WTC11 (cell line): ENCODE results near the gene ERVK3-1. TPM values are rescaled to one million over a fixed set of nuclear protein-coding genes. Genes with fewer than 3 reads are reported as not detected.

ENCODE experiments used
- ATAC-seq: fragments of 200-7000 bp; cut with Tn5 transposase; 2 replicates; pipeline ENCODE4 v1.10.0; 2021; ENCODE audit warnings: mild to moderate bottlenecking, moderate library complexity
- CTCF ChIA-PET: fragments of 300-600 bp; sonication (Branson Sonifier 250); formaldehyde crosslinking; loops from one replicate; lab custom pipeline; 2021; ENCODE audit warnings: antibody characterized with exemption; lab: Charles Lee
- POLR2A ChIA-PET: fragments of 350-600 bp; sonication (Branson Sonifier 250); formaldehyde crosslinking; loops from one replicate; lab custom pipeline; 2021; ENCODE audit warnings: antibody characterized with exemption; lab: Charles Lee
- DNase-seq: peaks from one replicate; pipeline ENCODE4 v3.0.0; 2021; ENCODE audit warnings: low spot score
- H3K27ac Mint-ChIP-seq: 2 replicates; pipeline ENCODE4 v1.8.0; 2021; ENCODE audit warnings: mixed read lengths
- H3K27me3 Mint-ChIP-seq: 2 replicates; pipeline ENCODE4 v1.8.0; 2021; ENCODE audit warnings: low read depth, mild to moderate bottlenecking, moderate library complexity, mixed read lengths
- H3K36me3 Mint-ChIP-seq: 2 replicates; pipeline ENCODE4 v1.8.0; 2021; ENCODE audit warnings: mixed read lengths
- H3K4me1 Mint-ChIP-seq: 2 replicates; pipeline ENCODE4 v1.8.0; 2022; ENCODE audit warnings: mixed read lengths
- H3K4me3 Mint-ChIP-seq: 2 replicates; pipeline ENCODE4 v1.8.0; 2021; ENCODE audit warnings: mild to moderate bottlenecking, moderate library complexity, mixed read lengths
- H3K9me3 Mint-ChIP-seq: 2 replicates; pipeline ENCODE4 v1.8.0; 2021; ENCODE audit warnings: mixed read lengths
- CREB1 ChIP-seq: sonication (generic); formaldehyde crosslinking; IDR thresholded peaks from 2 replicates; pipeline ENCODE4 v1.8.0; 2023; ENCODE audit warnings: mild to moderate bottlenecking, missing genetic modification reagents
- EMX1 ChIP-seq: fragments of 250-450 bp; sonication (Bioruptor Pico); IDR thresholded peaks from 2 replicates; pipeline ENCODE4 v1.8.0; 2021; ENCODE audit warnings: mild to moderate bottlenecking
- ETV6 ChIP-seq: sonication (generic); formaldehyde crosslinking; IDR thresholded peaks from 2 replicates; pipeline ENCODE4 v1.8.1; 2022; ENCODE audit warnings: mild to moderate bottlenecking, missing genetic modification reagents
- GTF2I ChIP-seq: fragments of 250-450 bp; sonication (Bioruptor Pico); conservative IDR thresholded peaks from 2 replicates; pipeline ENCODE4 v1.4.0; 2021; ENCODE audit warnings: mild to moderate bottlenecking
- IRF2 ChIP-seq: sonication (generic); formaldehyde crosslinking; IDR thresholded peaks from 2 replicates; pipeline ENCODE4 v1.8.0; 2022; ENCODE audit warnings: low read depth, missing genetic modification reagents, borderline replicate concordance
- MXD4 ChIP-seq: fragments of 250-450 bp; sonication (Bioruptor Pico); IDR thresholded peaks from 2 replicates; pipeline ENCODE4 v1.8.0; 2021; ENCODE audit warnings: mild to moderate bottlenecking, moderate library complexity, borderline replicate concordance
- OVOL2 ChIP-seq: fragments of 250-450 bp; sonication (Bioruptor Pico); IDR thresholded peaks from 2 replicates; pipeline ENCODE4 v1.9.0; 2021; ENCODE audit warnings: mild to moderate bottlenecking, borderline replicate concordance
- RORB ChIP-seq: fragments of 250-450 bp; sonication (Bioruptor Pico); IDR thresholded peaks from 2 replicates; pipeline ENCODE4 v1.9.0; 2021; ENCODE audit warnings: mild to moderate bottlenecking
- SOX15 ChIP-seq: fragments of 250-450 bp; sonication (Bioruptor Pico); IDR thresholded peaks from 2 replicates; pipeline ENCODE4 v1.9.0; 2021; ENCODE audit warnings: mild to moderate bottlenecking
- ZNF219 ChIP-seq: sonication (generic); formaldehyde crosslinking; IDR thresholded peaks from 2 replicates; pipeline ENCODE4 v1.8.0; 2023; ENCODE audit warnings: missing genetic modification reagents, mild to moderate bottlenecking, borderline replicate concordance
- ZNF416 ChIP-seq: fragments of 250-450 bp; sonication (Bioruptor Pico); IDR thresholded peaks from 2 replicates; pipeline ENCODE4 v1.9.0; 2021; ENCODE audit warnings: mild to moderate bottlenecking, inconsistent platforms
- total RNA-seq: library from RNA; stranded (reverse); gene quantifications from 3 replicates; pipeline ENCODE4 v1.2.3, GENCODE V29; 2021
- TF ChIP-seq, protein P1 (sequence below): sonication (generic); formaldehyde crosslinking; IDR thresholded peaks from 2 replicates; pipeline ENCODE4 v1.8.0; 2022; ENCODE audit warnings: mild to moderate bottlenecking, missing genetic modification reagents
- TF ChIP-seq, protein P2 (sequence below): sonication (generic); formaldehyde crosslinking; IDR thresholded peaks from 2 replicates; pipeline ENCODE4 v1.8.1; 2023; ENCODE audit warnings: mild to moderate bottlenecking, missing genetic modification reagents, moderate library complexity
- TF ChIP-seq, protein P3 (sequence below): fragments of 250-450 bp; sonication (Bioruptor Pico); IDR thresholded peaks from 2 replicates; pipeline ENCODE4 v2.1.2; 2022; ENCODE audit warnings: mild to moderate bottlenecking, moderate library complexity
- TF ChIP-seq, protein P4 (sequence below): sonication (generic); formaldehyde crosslinking; IDR thresholded peaks from 2 replicates; pipeline ENCODE4 v1.8.0; 2023; ENCODE audit warnings: mild to moderate bottlenecking, missing genetic modification reagents
- TF ChIP-seq, protein P5 (sequence below): sonication (generic); formaldehyde crosslinking; IDR thresholded peaks from 2 replicates; pipeline ENCODE4 v1.8.1; 2022; ENCODE audit warnings: low read depth, mild to moderate bottlenecking, moderate library complexity, missing genetic modification reagents, borderline replicate concordance
- TF ChIP-seq, protein P6 (sequence below): sonication (generic); formaldehyde crosslinking; IDR thresholded peaks from 2 replicates; pipeline ENCODE4 v1.8.0; 2022; ENCODE audit warnings: missing genetic modification reagents

The ERVK3-1 gene
- total RNA-seq, 1 experiment from 2014 or later: 26.0 TPM

DNA sequence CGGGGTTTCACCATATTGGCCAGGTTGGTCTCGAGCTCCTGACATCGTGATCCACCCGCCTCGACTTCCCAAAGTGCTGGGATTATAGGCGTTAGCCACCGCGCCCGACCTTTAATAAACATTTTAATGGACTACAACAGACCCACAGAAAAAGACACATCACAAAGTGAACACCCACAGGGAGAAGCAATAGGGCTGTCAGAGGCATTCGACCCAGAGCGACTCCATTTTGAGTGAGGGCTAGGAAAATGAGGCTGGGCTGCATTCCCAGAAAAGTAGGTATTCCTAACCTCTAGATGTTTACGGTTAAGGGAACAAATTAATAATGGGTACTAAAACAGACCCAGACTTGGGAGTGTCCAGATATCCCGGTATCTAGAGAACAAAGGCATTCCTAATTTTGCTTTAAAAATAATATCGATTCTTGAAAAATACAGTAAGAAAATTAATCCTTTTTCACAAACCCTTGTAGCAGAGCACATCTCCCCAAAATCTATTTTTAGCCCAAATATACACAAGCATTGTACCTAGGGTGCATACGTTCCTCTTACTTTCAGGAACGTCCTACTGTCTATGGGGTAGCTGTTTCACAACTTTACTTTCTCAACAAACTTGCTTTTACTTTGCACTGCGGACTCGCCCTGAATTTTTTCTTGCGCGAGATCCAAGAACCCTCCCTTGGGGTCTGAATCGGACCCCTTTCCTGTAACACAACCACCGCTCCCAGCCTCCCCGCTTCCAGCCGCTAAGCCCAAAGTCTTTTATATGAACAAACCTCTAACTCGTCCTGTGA lies 27.2 kb upstream of the ERVK3-1 start:
- DNase-seq (no peak), ATAC-seq (no peak)
- no peaks in the 10 kb centered on the region for H3K27me3 Mint-ChIP-seq
- H3K4me1 Mint-ChIP-seq: peaks cover 22% of the 10 kb centered on the region
- no peak for TF ChIP-seq GTF2I (CRISPR knock-in tag)
- TF ChIP-seq RORB (CRISPR knock-in tag): no peak
- TF ChIP-seq, protein P1, sequence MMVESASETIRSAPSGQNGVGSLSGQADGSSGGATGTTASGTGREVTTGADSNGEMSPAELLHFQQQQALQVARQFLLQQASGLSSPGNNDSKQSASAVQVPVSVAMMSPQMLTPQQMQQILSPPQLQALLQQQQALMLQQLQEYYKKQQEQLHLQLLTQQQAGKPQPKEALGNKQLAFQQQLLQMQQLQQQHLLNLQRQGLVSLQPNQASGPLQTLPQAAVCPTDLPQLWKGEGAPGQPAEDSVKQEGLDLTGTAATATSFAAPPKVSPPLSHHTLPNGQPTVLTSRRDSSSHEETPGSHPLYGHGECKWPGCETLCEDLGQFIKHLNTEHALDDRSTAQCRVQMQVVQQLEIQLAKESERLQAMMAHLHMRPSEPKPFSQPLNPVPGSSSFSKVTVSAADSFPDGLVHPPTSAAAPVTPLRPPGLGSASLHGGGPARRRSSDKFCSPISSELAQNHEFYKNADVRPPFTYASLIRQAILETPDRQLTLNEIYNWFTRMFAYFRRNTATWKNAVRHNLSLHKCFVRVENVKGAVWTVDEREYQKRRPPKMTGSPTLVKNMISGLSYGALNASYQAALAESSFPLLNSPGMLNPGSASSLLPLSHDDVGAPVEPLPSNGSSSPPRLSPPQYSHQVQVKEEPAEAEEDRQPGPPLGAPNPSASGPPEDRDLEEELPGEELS (CRISPR knock-in tag): no peak
- TF ChIP-seq, protein P2, sequence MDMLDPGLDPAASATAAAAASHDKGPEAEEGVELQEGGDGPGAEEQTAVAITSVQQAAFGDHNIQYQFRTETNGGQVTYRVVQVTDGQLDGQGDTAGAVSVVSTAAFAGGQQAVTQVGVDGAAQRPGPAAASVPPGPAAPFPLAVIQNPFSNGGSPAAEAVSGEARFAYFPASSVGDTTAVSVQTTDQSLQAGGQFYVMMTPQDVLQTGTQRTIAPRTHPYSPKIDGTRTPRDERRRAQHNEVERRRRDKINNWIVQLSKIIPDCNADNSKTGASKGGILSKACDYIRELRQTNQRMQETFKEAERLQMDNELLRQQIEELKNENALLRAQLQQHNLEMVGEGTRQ (CRISPR knock-in tag): no peak
- TF ChIP-seq EMX1 (CRISPR knock-in tag): no peak
- TF ChIP-seq, protein P3, sequence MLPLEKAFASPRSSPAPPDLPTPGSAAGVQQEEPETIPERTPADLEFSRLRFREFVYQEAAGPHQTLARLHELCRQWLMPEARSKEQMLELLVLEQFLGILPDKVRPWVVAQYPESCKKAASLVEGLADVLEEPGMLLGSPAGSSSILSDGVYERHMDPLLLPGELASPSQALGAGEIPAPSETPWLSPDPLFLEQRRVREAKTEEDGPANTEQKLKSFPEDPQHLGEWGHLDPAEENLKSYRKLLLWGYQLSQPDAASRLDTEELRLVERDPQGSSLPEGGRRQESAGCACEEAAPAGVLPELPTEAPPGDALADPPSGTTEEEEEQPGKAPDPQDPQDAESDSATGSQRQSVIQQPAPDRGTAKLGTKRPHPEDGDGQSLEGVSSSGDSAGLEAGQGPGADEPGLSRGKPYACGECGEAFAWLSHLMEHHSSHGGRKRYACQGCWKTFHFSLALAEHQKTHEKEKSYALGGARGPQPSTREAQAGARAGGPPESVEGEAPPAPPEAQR: no peak
- no peak for TF ChIP-seq ETV6 (CRISPR knock-in tag)
- no peak for TF ChIP-seq OVOL2
- TF ChIP-seq, protein P4, sequence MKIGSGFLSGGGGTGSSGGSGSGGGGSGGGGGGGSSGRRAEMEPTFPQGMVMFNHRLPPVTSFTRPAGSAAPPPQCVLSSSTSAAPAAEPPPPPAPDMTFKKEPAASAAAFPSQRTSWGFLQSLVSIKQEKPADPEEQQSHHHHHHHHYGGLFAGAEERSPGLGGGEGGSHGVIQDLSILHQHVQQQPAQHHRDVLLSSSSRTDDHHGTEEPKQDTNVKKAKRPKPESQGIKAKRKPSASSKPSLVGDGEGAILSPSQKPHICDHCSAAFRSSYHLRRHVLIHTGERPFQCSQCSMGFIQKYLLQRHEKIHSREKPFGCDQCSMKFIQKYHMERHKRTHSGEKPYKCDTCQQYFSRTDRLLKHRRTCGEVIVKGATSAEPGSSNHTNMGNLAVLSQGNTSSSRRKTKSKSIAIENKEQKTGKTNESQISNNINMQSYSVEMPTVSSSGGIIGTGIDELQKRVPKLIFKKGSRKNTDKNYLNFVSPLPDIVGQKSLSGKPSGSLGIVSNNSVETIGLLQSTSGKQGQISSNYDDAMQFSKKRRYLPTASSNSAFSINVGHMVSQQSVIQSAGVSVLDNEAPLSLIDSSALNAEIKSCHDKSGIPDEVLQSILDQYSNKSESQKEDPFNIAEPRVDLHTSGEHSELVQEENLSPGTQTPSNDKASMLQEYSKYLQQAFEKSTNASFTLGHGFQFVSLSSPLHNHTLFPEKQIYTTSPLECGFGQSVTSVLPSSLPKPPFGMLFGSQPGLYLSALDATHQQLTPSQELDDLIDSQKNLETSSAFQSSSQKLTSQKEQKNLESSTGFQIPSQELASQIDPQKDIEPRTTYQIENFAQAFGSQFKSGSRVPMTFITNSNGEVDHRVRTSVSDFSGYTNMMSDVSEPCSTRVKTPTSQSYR (CRISPR knock-in tag): no peak
- TF ChIP-seq ZNF416 (CRISPR knock-in tag): no peak
- TF ChIP-seq, protein P5, sequence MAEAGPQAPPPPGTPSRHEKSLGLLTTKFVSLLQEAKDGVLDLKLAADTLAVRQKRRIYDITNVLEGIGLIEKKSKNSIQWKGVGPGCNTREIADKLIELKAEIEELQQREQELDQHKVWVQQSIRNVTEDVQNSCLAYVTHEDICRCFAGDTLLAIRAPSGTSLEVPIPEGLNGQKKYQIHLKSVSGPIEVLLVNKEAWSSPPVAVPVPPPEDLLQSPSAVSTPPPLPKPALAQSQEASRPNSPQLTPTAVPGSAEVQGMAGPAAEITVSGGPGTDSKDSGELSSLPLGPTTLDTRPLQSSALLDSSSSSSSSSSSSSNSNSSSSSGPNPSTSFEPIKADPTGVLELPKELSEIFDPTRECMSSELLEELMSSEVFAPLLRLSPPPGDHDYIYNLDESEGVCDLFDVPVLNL (CRISPR knock-in tag): no peak
- TF ChIP-seq SOX15: no peak
- TF ChIP-seq, protein P6, sequence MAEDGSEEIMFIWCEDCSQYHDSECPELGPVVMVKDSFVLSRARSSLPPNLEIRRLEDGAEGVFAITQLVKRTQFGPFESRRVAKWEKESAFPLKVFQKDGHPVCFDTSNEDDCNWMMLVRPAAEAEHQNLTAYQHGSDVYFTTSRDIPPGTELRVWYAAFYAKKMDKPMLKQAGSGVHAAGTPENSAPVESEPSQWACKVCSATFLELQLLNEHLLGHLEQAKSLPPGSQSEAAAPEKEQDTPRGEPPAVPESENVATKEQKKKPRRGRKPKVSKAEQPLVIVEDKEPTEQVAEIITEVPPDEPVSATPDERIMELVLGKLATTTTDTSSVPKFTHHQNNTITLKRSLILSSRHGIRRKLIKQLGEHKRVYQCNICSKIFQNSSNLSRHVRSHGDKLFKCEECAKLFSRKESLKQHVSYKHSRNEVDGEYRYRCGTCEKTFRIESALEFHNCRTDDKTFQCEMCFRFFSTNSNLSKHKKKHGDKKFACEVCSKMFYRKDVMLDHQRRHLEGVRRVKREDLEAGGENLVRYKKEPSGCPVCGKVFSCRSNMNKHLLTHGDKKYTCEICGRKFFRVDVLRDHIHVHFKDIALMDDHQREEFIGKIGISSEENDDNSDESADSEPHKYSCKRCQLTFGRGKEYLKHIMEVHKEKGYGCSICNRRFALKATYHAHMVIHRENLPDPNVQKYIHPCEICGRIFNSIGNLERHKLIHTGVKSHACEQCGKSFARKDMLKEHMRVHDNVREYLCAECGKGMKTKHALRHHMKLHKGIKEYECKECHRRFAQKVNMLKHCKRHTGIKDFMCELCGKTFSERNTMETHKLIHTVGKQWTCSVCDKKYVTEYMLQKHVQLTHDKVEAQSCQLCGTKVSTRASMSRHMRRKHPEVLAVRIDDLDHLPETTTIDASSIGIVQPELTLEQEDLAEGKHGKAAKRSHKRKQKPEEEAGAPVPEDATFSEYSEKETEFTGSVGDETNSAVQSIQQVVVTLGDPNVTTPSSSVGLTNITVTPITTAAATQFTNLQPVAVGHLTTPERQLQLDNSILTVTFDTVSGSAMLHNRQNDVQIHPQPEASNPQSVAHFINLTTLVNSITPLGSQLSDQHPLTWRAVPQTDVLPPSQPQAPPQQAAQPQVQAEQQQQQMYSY (CRISPR knock-in tag): no peak
- no peak for TF ChIP-seq IRF2 (CRISPR knock-in tag)
- no peak for TF ChIP-seq CREB1 (CRISPR knock-in tag)
- no peak for TF ChIP-seq MXD4
- no peak for TF ChIP-seq ZNF219 (CRISPR knock-in tag)
- peak overlapping the region; percentile 95 for H3K4me3 Mint-ChIP-seq
- no peaks in the 10 kb centered on the region for H3K9me3 Mint-ChIP-seq
- ChIA-PET POLR2A (interaction anchor here (0.8 to 1.0 kb wide), 3 partner anchors 14 to 49 kb away, joined by 3 to 5 read pairs (median 4); partner anchors contain the start of genes ERVK3-1 and ZNF544), CTCF (interaction anchor here (1.0 to 2.7 kb wide), 3 partner anchors 50 to 70 kb away, joined by 3 to 10 read pairs (median 4); partner anchors contain the start of gene ZNF544)
- H3K27ac Mint-ChIP-seq: peak overlapping the region; percentile 85
- peaks cover 20% of the 10 kb centered on the region for H3K36me3 Mint-ChIP-seq
